HEK293 (cell line): ENCODE results near the gene ACAP1.

Experiments
- HOXA7 ChIP-seq: sonication (generic); formaldehyde crosslinking; IDR thresholded peaks from 2 replicates; pipeline ENCODE4 v1.8.1; 2022; ENCODE audit warnings: missing genetic modification reagents, borderline replicate concordance
- HOXD13 ChIP-seq: sonication (generic); formaldehyde crosslinking; IDR thresholded peaks from 2 replicates; pipeline ENCODE4 v1.8.0; 2022; ENCODE audit warnings: missing genetic modification reagents, borderline replicate concordance
- IKZF3 ChIP-seq: fragments of 450-650 bp; IDR thresholded peaks from 2 replicates; pipeline ENCODE4 v1.5.0; 2018; ENCODE audit warnings: missing biosample characterization, mild to moderate bottlenecking, missing genetic modification characterization, moderate library complexity
- SP2 ChIP-seq: fragments of 450-650 bp; formaldehyde crosslinking; IDR thresholded peaks from 2 replicates; pipeline ENCODE4 v1.5.1; 2016; ENCODE audit warnings: missing biosample characterization, missing genetic modification characterization
- SP7 ChIP-seq: fragments of 450-650 bp; formaldehyde crosslinking; IDR thresholded peaks from 2 replicates; pipeline ENCODE4 v1.5.1; 2016; ENCODE audit warnings: missing biosample characterization, missing genetic modification characterization
- TCF7L2 ChIP-seq: IDR thresholded peaks from 2 replicates; pipeline ENCODE4 v1.6.1; 2011; ENCODE audit warnings: low read depth, mild to moderate bottlenecking, inconsistent platforms, low read length, moderate library complexity, borderline replicate concordance
- WT1 ChIP-seq: fragments of 450-650 bp; formaldehyde crosslinking; IDR thresholded peaks from 2 replicates; pipeline ENCODE4 v1.5.1; 2016; ENCODE audit warnings: missing biosample characterization, missing genetic modification characterization
- ZBTB21 ChIP-seq: fragments of 450-650 bp; formaldehyde crosslinking; IDR thresholded peaks from 2 replicates; pipeline ENCODE4 v1.5.1; 2017; ENCODE audit warnings: missing biosample characterization, missing genetic modification characterization
- ZFP37 ChIP-seq: fragments of 450-650 bp; formaldehyde crosslinking; IDR thresholded peaks from 2 replicates; pipeline ENCODE4 v1.5.1; 2016; ENCODE audit warnings: missing biosample characterization, missing genetic modification characterization
- ZIC2 ChIP-seq: fragments of 450-650 bp; formaldehyde crosslinking; IDR thresholded peaks from 2 replicates; pipeline ENCODE4 v1.5.1; 2016; ENCODE audit warnings: missing biosample characterization, missing genetic modification characterization
- ZNF2 ChIP-seq: fragments of 450-650 bp; formaldehyde crosslinking; IDR thresholded peaks from 2 replicates; pipeline ENCODE4 v1.5.1; 2016; ENCODE audit warnings: missing biosample characterization, missing genetic modification characterization
- ZNF248 ChIP-seq: fragments of 450-650 bp; formaldehyde crosslinking; IDR thresholded peaks from 2 replicates; pipeline ENCODE4 v1.5.1; 2017; ENCODE audit warnings: missing biosample characterization, missing genetic modification characterization
- ZNF274 ChIP-seq, 2 experiments: fragments of 200-500 bp in 1 of 2; fragments of 450-650 bp in 1 of 2; sonication (Bioruptor generic) in 1 of 2; formaldehyde crosslinking in 1 of 2; IDR thresholded peaks; 2 replicates each; pipeline versions ENCODE4 v1.5.1 to v1.6.1; 2014 to 2016; ENCODE audit warnings: borderline replicate concordance in 1 of 2, inconsistent platforms in 1 of 2, low read length in 1 of 2, missing biosample characterization in 1 of 2, missing genetic modification characterization in 1 of 2
- ZNF292 ChIP-seq: fragments of 450-650 bp; formaldehyde crosslinking; IDR thresholded peaks from 2 replicates; pipeline ENCODE4 v1.5.1; 2016; ENCODE audit warnings: low read depth, missing biosample characterization, missing genetic modification characterization, borderline replicate concordance
- ZNF366 ChIP-seq: fragments of 450-650 bp; formaldehyde crosslinking; conservative IDR thresholded peaks from 2 replicates; pipeline ENCODE4 v1.5.1; 2016; ENCODE audit warnings: missing biosample characterization, missing genetic modification characterization
- ZNF48 ChIP-seq: fragments of 450-650 bp; formaldehyde crosslinking; IDR thresholded peaks from 2 replicates; pipeline ENCODE4 v1.5.1; 2016; ENCODE audit warnings: missing biosample characterization, missing genetic modification characterization
- ZNF621 ChIP-seq: fragments of 450-650 bp; formaldehyde crosslinking; IDR thresholded peaks from 2 replicates; pipeline ENCODE4 v1.5.1; 2017; ENCODE audit warnings: missing biosample characterization, missing genetic modification characterization
- ZNF623 ChIP-seq: fragments of 450-650 bp; formaldehyde crosslinking; IDR thresholded peaks from 2 replicates; pipeline ENCODE4 v1.5.1; 2016; ENCODE audit warnings: missing biosample characterization, missing genetic modification characterization
- ZNF658 ChIP-seq: fragments of 450-650 bp; formaldehyde crosslinking; IDR thresholded peaks from 2 replicates; pipeline ENCODE4; 2016; ENCODE audit warnings: missing biosample characterization, missing genetic modification characterization
- ZNF670 ChIP-seq: fragments of 450-650 bp; formaldehyde crosslinking; IDR thresholded peaks from 2 replicates; pipeline ENCODE4 v1.5.1; 2016; ENCODE audit warnings: missing biosample characterization, missing genetic modification characterization, low read depth
- ZNF837 ChIP-seq: fragments of 450-650 bp; formaldehyde crosslinking; IDR thresholded peaks from 2 replicates; pipeline ENCODE4 v1.5.1; 2016; ENCODE audit warnings: missing biosample characterization, missing genetic modification characterization
- ZSCAN30 ChIP-seq: fragments of 450-650 bp; IDR thresholded peaks from 2 replicates; pipeline ENCODE4 v1.5.1; 2018; ENCODE audit warnings: missing biosample characterization, mild to moderate bottlenecking, missing genetic modification characterization, moderate library complexity
- TF ChIP-seq, protein P1 (sequence below): fragments of 450-650 bp; formaldehyde crosslinking; IDR thresholded peaks from 2 replicates; pipeline ENCODE4 v1.5.1; 2016; ENCODE audit warnings: missing biosample characterization, missing genetic modification characterization
- TF ChIP-seq, protein P2 (sequence below): fragments of 450-650 bp; formaldehyde crosslinking; IDR thresholded peaks from 2 replicates; pipeline ENCODE4 v1.5.1; 2016; ENCODE audit warnings: missing biosample characterization, missing genetic modification characterization
- TF ChIP-seq, protein P3 (sequence below): fragments of 450-650 bp; formaldehyde crosslinking; IDR thresholded peaks from 2 replicates; pipeline ENCODE4 v1.5.1; 2016; ENCODE audit warnings: missing biosample characterization, missing genetic modification characterization
- TF ChIP-seq, protein P4 (sequence below): fragments of 450-650 bp; formaldehyde crosslinking; optimal IDR thresholded peaks from 2 replicates; pipeline ENCODE3; 2016; ENCODE audit warnings: missing biosample characterization, mild to moderate bottlenecking, missing genetic modification characterization

The ACAP1 gene

DNA sequence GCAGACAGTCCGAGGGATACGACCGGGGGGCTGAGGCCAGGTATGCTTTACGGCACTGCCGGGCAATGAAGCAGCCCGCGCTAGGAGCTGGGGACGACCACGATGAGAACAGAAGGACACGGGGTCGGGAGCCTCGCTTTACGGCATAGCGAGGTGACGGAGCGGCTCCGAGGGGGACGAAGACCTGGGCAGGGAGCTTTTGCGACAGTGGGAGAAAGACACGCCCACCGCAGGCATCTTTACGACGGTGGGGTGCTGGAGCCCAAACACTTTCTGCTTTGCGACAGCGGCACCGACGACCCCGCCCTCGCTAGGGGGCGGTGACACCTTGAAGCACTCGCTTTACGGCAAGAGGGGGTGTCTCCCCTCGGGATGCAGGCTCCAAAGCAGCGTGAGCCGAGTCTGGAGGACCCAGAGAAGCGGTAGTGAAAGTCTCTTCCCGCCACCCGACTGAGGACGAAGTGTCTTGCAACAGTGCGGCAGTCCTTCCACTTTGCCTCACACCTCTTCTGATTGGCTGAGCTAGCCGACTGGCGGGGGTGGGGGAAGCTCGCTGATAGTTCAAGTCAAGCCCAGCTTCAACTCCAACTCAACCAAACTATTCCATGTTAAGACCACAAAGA is 6.8 kb upstream of the ACAP1 start (continued):
- TF ChIP-seq, protein P1, sequence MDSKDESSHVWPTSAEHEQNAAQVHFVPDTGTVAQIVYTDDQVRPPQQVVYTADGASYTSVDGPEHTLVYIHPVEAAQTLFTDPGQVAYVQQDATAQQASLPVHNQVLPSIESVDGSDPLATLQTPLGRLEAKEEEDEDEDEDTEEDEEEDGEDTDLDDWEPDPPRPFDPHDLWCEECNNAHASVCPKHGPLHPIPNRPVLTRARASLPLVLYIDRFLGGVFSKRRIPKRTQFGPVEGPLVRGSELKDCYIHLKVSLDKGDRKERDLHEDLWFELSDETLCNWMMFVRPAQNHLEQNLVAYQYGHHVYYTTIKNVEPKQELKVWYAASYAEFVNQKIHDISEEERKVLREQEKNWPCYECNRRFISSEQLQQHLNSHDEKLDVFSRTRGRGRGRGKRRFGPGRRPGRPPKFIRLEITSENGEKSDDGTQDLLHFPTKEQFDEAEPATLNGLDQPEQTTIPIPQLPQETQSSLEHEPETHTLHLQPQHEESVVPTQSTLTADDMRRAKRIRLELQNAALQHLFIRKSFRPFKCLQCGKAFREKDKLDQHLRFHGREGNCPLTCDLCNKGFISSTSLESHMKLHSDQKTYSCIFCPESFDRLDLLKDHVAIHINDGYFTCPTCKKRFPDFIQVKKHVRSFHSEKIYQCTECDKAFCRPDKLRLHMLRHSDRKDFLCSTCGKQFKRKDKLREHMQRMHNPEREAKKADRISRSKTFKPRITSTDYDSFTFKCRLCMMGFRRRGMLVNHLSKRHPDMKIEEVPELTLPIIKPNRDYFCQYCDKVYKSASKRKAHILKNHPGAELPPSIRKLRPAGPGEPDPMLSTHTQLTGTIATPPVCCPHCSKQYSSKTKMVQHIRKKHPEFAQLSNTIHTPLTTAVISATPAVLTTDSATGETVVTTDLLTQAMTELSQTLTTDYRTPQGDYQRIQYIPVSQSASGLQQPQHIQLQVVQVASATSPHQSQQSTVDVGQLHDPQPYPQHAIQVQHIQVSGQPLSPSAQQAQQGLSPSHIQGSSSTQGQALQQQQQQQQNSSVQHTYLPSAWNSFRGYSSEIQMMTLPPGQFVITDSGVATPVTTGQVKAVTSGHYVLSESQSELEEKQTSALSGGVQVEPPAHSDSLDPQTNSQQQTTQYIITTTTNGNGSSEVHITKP (tag by site-specific recombination) = peak; percentile 95
- TF ChIP-seq ZBTB21 (peak; percentile 28; the same call in 1 of the 2 replicates), SP2 (peak; percentile 86), SP7 (tag by site-specific recombination) (peak; percentile 49; the same call in 1 of the 2 replicates), WT1 (no peak; the same call in 1 of the 2 replicates), ZSCAN30 (tag by site-specific recombination) (no peak), HOXD13 (CRISPR knock-in tag) (peak; percentile 45; the same call in 1 of the 2 replicates), HOXA7 (CRISPR knock-in tag) (no peak), ZNF623 (tag by site-specific recombination) (no peak), ZNF2 (tag by site-specific recombination) (no peak), ZNF658 (tag by site-specific recombination) (no peak), ZNF292 (tag by site-specific recombination) (no peak), IKZF3 (tag by site-specific recombination) (no peak), ZNF621 (no peak), ZNF48 (tag by site-specific recombination) (no peak), ZFP37 (tag by site-specific recombination) (no peak), ZIC2 (tag by site-specific recombination) (no peak), ZNF248 (tag by site-specific recombination) (no peak), TCF7L2 (no peak), ZNF366 (tag by site-specific recombination) (no peak), ZNF274 (IDR thresholded peaks at IDR 0.05; ENCODE audit: low read length) (no peak), ZNF274 (tag by site-specific recombination; IDR thresholded peaks at IDR 0.05; ENCODE audit: borderline replicate concordance) (no peak), ZNF670 (tag by site-specific recombination) (no peak), ZNF837 (tag by site-specific recombination) (no peak)
- TF ChIP-seq, protein P2, sequence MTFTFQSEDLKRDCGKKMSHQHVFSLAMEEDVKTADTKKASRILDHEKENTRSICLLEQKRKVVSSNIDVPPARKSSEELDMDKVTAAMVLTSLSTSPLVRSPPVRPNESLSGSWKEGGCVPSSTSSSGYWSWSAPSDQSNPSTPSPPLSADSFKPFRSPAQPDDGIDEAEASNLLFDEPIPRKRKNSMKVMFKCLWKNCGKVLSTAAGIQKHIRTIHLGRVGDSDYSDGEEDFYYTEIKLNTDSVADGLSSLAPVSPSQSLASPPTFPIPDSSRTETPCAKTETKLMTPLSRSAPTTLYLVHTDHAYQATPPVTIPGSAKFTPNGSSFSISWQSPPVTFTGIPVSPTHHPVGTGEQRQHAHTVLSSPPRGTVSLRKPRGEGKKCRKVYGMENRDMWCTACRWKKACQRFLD (tag by site-specific recombination) = no peak
- TF ChIP-seq, protein P3, sequence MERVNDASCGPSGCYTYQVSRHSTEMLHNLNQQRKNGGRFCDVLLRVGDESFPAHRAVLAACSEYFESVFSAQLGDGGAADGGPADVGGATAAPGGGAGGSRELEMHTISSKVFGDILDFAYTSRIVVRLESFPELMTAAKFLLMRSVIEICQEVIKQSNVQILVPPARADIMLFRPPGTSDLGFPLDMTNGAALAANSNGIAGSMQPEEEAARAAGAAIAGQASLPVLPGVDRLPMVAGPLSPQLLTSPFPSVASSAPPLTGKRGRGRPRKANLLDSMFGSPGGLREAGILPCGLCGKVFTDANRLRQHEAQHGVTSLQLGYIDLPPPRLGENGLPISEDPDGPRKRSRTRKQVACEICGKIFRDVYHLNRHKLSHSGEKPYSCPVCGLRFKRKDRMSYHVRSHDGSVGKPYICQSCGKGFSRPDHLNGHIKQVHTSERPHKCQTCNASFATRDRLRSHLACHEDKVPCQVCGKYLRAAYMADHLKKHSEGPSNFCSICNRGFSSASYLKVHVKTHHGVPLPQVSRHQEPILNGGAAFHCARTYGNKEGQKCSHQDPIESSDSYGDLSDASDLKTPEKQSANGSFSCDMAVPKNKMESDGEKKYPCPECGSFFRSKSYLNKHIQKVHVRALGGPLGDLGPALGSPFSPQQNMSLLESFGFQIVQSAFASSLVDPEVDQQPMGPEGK (tag by site-specific recombination) = peak; percentile 91
- TF ChIP-seq, protein P4, sequence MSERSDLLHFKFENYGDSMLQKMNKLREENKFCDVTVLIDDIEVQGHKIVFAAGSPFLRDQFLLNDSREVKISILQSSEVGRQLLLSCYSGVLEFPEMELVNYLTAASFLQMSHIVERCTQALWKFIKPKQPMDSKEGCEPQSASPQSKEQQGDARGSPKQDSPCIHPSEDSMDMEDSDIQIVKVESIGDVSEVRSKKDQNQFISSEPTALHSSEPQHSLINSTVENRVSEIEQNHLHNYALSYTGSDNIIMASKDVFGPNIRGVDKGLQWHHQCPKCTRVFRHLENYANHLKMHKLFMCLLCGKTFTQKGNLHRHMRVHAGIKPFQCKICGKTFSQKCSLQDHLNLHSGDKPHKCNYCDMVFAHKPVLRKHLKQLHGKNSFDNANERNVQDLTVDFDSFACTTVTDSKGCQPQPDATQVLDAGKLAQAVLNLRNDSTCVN = peak; percentile 59
